GM12874 (cell line): ENCODE measurements around the gene RNF40.

ENCODE experiments used
- CTCF ChIP-seq: IDR thresholded peaks from 2 replicates; pipeline ENCODE4 v1.5.1; 2011; ENCODE audit warnings: low read depth, mild to moderate bottlenecking, control low read depth, low read length, moderate library complexity; ENCODE audit not compliant: insufficient read depth

RNF40 gene

GRCh38 chr16:30782486-30783279 is 20.6 kb downstream of the RNF40 start:
- no peak for TF ChIP-seq CTCF

- TF ChIP-seq CTCF: no peak
These were observed 21.4 kb downstream of the RNF40 start for GRCh38 chr16:30783280-30784109.

GRCh38 chr16:30784215-30784614 is 22.1 kb downstream of the RNF40 start:
- TF ChIP-seq CTCF: no peak

GRCh38 chr16:30785126-30786106 is 23.3 kb downstream of the RNF40 start:
- TF ChIP-seq CTCF: no peak

GRCh38 chr16:30786115-30786935 is 24.2 kb downstream of the RNF40 start:
- no peak for TF ChIP-seq CTCF

GRCh38 chr16:30786936-30787612 is 25.0 kb downstream of the RNF40 start, which contains the start of gene ZNF629:
Gene ZNF629, minus strand, starts transcription at chr16:30787205. Its CDS starts 2,723 bp downstream, at chr16:30784482.
- no peak for TF ChIP-seq CTCF
